K562 (cell line): ENCODE data around the gene EEF2K. TPM values are rescaled to one million over a fixed set of nuclear protein-coding genes. Genes with fewer than 3 reads are reported as not detected.

Experiments
- ATAC-seq: fragments of 200-7000 bp; cut with Tn5 transposase; 3 replicates; pipeline ENCODE4 v1.9.1; 2020; ENCODE audit warnings: moderate library complexity
- BruUV-seq: library from RNA; stranded (reverse); fragments of 400-500 nt; replicated peaks from 2 replicates; lab custom pipeline; 2021; lab: Mats Ljungman, UMichigan
- CTCF ChIA-PET: fragments of 300-600 bp; formaldehyde crosslinking; extraction: SDS; loops from one replicate; lab custom pipeline; 2021; ENCODE audit warnings: low intra/inter-chr PET ratio; lab: Yijun Ruan, JAX
- POLR2A ChIA-PET: fragments of 300-600, 350-650 bp; sonication (Branson Sonifier 250); formaldehyde crosslinking; extraction: SDS; loops from one replicate; lab custom pipeline; 2021; ENCODE audit warnings: antibody characterized with exemption, inconsistent platforms; lab: Yijun Ruan, JAX
- DNase-seq, 4 experiments: peaks; one replicate each; pipeline versions ENCODE4 v3.0.0 to v3.0.0-alpha.2; 2011 to 2018; ENCODE audit warnings: low spot score in 3 of 4, mixed read lengths in 3 of 4; ENCODE audit errors: extremely low read depth in 1 of 4
- FAIRE-seq: peaks from 2 replicates; lab custom pipeline; 2011; peaks lifted over from hg19 to GRCh38; lab: Jason Lieb, UNC
- H2AFZ ChIP-seq: 2 replicates; pipeline ENCODE4 v1.6.0; 2011; ENCODE audit warnings: low read depth, low read length, control low read depth, inconsistent platforms
- H3K27ac ChIP-seq: fragments of 200-600 bp; 3 replicates; pipeline ENCODE4 v1.8.0; 2011; ENCODE audit warnings: low read depth, mild to moderate bottlenecking, control low read depth, inconsistent platforms, low read length, moderate library complexity, mixed read lengths; ENCODE audit errors: extremely low read depth
- H3K27me3 ChIP-seq, 2 experiments: fragments of 300-600 bp in 1 of 2; 2 replicates in 1 of 2; 3 replicates in 1 of 2; pipeline versions ENCODE4 v1.6.0 to v1.8.0; 2011; ENCODE audit warnings: inconsistent platforms in 2 of 2, low read length in 2 of 2, mild to moderate bottlenecking in 1 of 2, mixed read lengths in 1 of 2, moderate library complexity in 1 of 2; ENCODE audit not compliant: control insufficient read depth in 2 of 2, insufficient read depth in 2 of 2
- H3K36me3 ChIP-seq: fragments of 300-600 bp; 3 replicates; pipeline ENCODE4 v1.8.0; 2011; ENCODE audit warnings: mild to moderate bottlenecking, low read length, inconsistent platforms; ENCODE audit not compliant: control insufficient read depth, insufficient read depth
- H3K4me1 ChIP-seq, 2 experiments: fragments of 200-600 bp in 1 of 2; replicated peaks in 1 of 2; 2 replicates in 1 of 2; 3 replicates in 1 of 2; pipeline versions ENCODE4 v1.5.1 to v1.8.0; 2011; ENCODE audit warnings: inconsistent platforms in 2 of 2, low read length in 2 of 2, mild to moderate bottlenecking in 1 of 2, mixed read lengths in 1 of 2, moderate library complexity in 1 of 2; ENCODE audit not compliant: control insufficient read depth in 2 of 2, insufficient read depth in 2 of 2
- H3K4me2 ChIP-seq: 2 replicates; pipeline ENCODE4 v1.6.1; 2011; ENCODE audit warnings: low read length, control low read depth, inconsistent platforms, mixed read lengths; ENCODE audit not compliant: insufficient read depth
- H3K4me3 ChIP-seq: fragments of 200-600 bp; sonication (generic), shearing (Covaris generic); 2 replicates; pipeline ENCODE4 v1.5.1; 2016; ENCODE audit warnings: control low read depth, inconsistent platforms
- H3K79me2 ChIP-seq: fragments of 200-600 bp; 3 replicates; pipeline ENCODE4 v1.8.0; 2011; ENCODE audit warnings: low read length, inconsistent platforms; ENCODE audit not compliant: control insufficient read depth, insufficient read depth
- H3K9ac ChIP-seq, 2 experiments: 2 replicates each; pipeline versions ENCODE4 v1.6.0 to v1.6.1; 2011; ENCODE audit warnings: low read depth in 2 of 2, low read length in 2 of 2, control low read depth in 1 of 2, inconsistent platforms in 1 of 2, mild to moderate bottlenecking in 1 of 2, mixed read lengths in 1 of 2; ENCODE audit not compliant: insufficient read depth in 1 of 2
- H3K9me1 ChIP-seq: one replicate; pipeline ENCODE4 v1.6.0; 2011; ENCODE audit warnings: inconsistent platforms, mild to moderate bottlenecking, low read length, moderate library complexity; ENCODE audit not compliant: control insufficient read depth, insufficient read depth
- H3K9me3 ChIP-seq: replicated peaks from 2 replicates; pipeline ENCODE4 v1.5.1; 2011; ENCODE audit warnings: low read depth, low read length, inconsistent platforms; ENCODE audit not compliant: control insufficient read depth, insufficient read depth
- H4K20me1 ChIP-seq: replicated peaks from 2 replicates; pipeline ENCODE4 v1.6.1; 2011; ENCODE audit warnings: low read length, inconsistent platforms, mixed read lengths; ENCODE audit not compliant: control insufficient read depth, insufficient read depth
- CSDE1 ChIP-seq, 2 experiments: fragments of 450-650 bp; IDR thresholded peaks; 2 replicates each; pipeline ENCODE4 v1.6.1; 2016; ENCODE audit warnings: mild to moderate bottlenecking in 1 of 2
- FOS ChIP-seq: IDR thresholded peaks from 3 replicates; pipeline ENCODE4 v1.6.1; 2011; ENCODE audit not compliant: insufficient read length; ENCODE audit errors: extremely low read depth
- MCM3 ChIP-seq: fragments of 450-650 bp; IDR thresholded peaks from 2 replicates; pipeline ENCODE4 v1.6.1; 2016
- NFXL1 ChIP-seq: fragments of 450-650 bp; formaldehyde crosslinking; IDR thresholded peaks from 2 replicates; pipeline ENCODE4 v1.4.0; 2021; ENCODE audit warnings: mild to moderate bottlenecking
- NR3C1 ChIP-seq: sonication (generic); formaldehyde crosslinking; IDR thresholded peaks from 2 replicates; pipeline ENCODE4 v1.8.1; 2022; ENCODE audit warnings: missing genetic modification reagents
- RBBP5 ChIP-seq: fragments of 200-600 bp; sonication (generic); IDR thresholded peaks from 2 replicates; pipeline ENCODE4 v1.6.1; 2012; ENCODE audit warnings: borderline replicate concordance, mild to moderate bottlenecking, low read length, control low read depth, inconsistent platforms; ENCODE audit not compliant: insufficient read depth, poor library complexity, severe bottlenecking
- RBM39 ChIP-seq: fragments of 200-400 bp; formaldehyde crosslinking; optimal IDR thresholded peaks from 2 replicates; pipeline ENCODE3; 2018; ENCODE audit warnings: low read depth, low read length
- SMC3 ChIP-seq: conservative IDR thresholded peaks from 2 replicates; pipeline ENCODE4 v1.6.1; 2011; ENCODE audit warnings: low read depth, low read length, improper control_type of control experiment; ENCODE audit not compliant: insufficient read depth
- U2AF2 ChIP-seq: fragments of 200-400 bp; formaldehyde crosslinking; optimal IDR thresholded peaks from 2 replicates; pipeline ENCODE3; 2017; ENCODE audit warnings: low read depth, mild to moderate bottlenecking, low read length
- XRCC5 ChIP-seq: fragments of 200-400 bp; formaldehyde crosslinking; IDR thresholded peaks from 2 replicates; pipeline ENCODE4 v1.6.1; 2017; ENCODE audit warnings: low read depth, mild to moderate bottlenecking, low read length
- ZNF140 ChIP-seq: fragments of 250-450 bp; sonication (Bioruptor Pico); IDR thresholded peaks from 2 replicates; pipeline ENCODE4 v1.8.0; 2021; ENCODE audit warnings: moderate library complexity, mild to moderate bottlenecking, inconsistent platforms
- WGBS: fragments of 100-300 bp; shearing (Covaris generic); methylation state at CpG from one replicate; pipeline ENCODE4 v1.1.6; 2016; ENCODE audit warnings: low coverage, mixed read lengths; ENCODE audit not compliant: insufficient coverage; ENCODE audit errors: missing lambda C conversion rate; 5-methylcytosine and 5-hydroxymethylcytosine counted together
- in situ Hi-C: fragments of 300-500 bp; cut with MboI; formaldehyde crosslinking; loops from 4 replicates; pipeline ENCODE4 v1.15.0; 2018; ENCODE audit warnings: inconsistent platforms, mixed read lengths
- intact Hi-C: fragments of 100-400 bp; cut with micrococcal nuclease; formaldehyde crosslinking; loops from 2 replicates; pipeline ENCODE4 v1.14.2; 2022
- polyA plus RNA-seq, 8 experiments: library from polyadenylated mRNA; depleted of rRNA in 4 of 8; stranded (reverse) in 5 of 8; unstranded in 3 of 8; fragments of >200 nt; fragmentation: Nextera tagmentation in 2 of 8; fragmentation: Illumina TruSeq in 1 of 8; extraction: Ambion mirVana in 2 of 8; extraction: Trizol in 1 of 8; gene quantifications; 2 replicates each; pipeline versions ENCODE4 v1.2.1 to v1.2.3, GENCODE V29; 2011 to 2014; ENCODE audit warnings: inconsistent platforms in 1 of 8, missing spikeins in 1 of 8
- total RNA-seq, 7 experiments: library from RNA; depleted of rRNA in 6 of 7; stranded (reverse); fragments of >200 nt in 6 of 7; fragmentation: Illumina TruSeq in 2 of 7; extraction: Trizol in 2 of 7; gene quantifications; 2 replicates each; pipeline versions ENCODE4 v1.2.1 to v1.2.3, GENCODE V29; 2011 to 2021; ENCODE audit warnings: low replicate concordance in 1 of 7
- TF ChIP-seq, protein P1 (sequence below): IDR thresholded peaks from 2 replicates; pipeline ENCODE4 v1.6.1; 2012; ENCODE audit warnings: low read depth, low read length, improper control_type of control experiment, borderline replicate concordance
- TF ChIP-seq, protein P2 (sequence below): fragments of 250-450 bp; sonication (Bioruptor Pico); IDR thresholded peaks from 2 replicates; pipeline ENCODE4 v1.4.0; 2020
- TF ChIP-seq, protein P3 (sequence below): fragments of 250-450 bp; sonication (Bioruptor Pico); IDR thresholded peaks from 2 replicates; pipeline ENCODE4 v1.8.0; 2022; ENCODE audit warnings: moderate library complexity, mild to moderate bottlenecking, inconsistent platforms
- TF ChIP-seq, protein P4 (sequence below), 2 experiments: fragments of 450-650 bp; conservative IDR thresholded peaks; 2 replicates each; pipeline ENCODE4 v1.6.1; 2017; ENCODE audit warnings: mild to moderate bottlenecking in 2 of 2, moderate library complexity in 2 of 2

The EEF2K gene
- total and polyA plus RNA-seq, 9 of the 15 experiments (the other 6 are each of a cell fraction or from before 2014, with no cell fraction given), result 3.0 to 35.2 (median 12.2) TPM

DNA sequence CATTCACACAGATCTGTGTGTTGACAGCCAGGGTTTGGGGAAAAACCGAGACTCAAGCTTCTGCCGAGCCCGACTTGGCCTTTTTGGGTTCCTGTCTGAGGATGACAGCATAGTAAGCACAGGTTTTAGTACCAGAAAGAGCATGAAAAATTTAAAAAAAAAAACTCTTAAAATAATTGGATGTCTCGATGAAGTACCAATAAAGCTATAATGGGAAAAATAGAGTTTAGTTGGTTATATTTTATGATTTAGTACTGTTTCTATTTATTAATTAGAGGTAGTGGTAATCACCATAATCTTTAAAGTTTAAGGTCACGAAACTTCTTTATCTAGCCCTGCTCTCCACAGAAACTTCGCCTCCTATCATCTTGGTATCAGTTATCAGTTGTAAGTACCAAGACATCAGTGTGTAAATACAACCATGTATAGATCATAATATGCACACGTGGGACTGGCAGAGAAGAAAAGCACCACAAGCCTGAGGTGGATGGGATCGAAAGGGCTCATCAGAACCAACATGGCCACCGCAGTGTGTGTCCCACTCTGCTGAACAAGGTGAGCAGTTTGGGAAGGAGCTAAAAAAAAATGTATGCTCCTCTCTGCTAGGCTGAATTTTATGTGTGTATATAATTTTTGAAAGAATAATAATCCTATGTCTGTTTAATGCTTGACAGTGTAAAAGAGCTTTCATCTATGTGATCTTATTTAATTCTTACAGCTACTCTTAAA, 14.4 kb upstream of the EEF2K start:
- ATAC-seq, result no peak
- BruUV-seq, result TSS peak; percentile 91
- in situ Hi-C loops, result no loop called here
- no peak for TF ChIP-seq RBM39
- no peak for TF ChIP-seq CSDE1 (IDR thresholded peaks at IDR 0.05)
- TF ChIP-seq, protein P1, sequence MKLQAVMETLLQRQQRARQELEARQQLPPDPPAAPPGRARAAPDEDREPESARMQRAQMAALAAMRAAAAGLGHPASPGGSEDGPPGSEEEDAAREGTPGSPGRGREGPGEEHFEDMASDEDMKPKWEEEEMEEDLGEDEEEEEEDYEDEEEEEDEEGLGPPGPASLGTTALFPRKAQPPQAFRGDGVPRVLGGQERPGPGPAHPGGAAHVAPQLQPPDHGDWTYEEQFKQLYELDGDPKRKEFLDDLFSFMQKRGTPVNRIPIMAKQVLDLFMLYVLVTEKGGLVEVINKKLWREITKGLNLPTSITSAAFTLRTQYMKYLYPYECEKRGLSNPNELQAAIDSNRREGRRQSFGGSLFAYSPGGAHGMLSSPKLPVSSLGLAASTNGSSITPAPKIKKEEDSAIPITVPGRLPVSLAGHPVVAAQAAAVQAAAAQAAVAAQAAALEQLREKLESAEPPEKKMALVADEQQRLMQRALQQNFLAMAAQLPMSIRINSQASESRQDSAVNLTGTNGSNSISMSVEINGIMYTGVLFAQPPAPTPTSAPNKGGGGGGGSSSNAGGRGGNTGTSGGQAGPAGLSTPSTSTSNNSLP, result no peak
- TF ChIP-seq FOS, result no peak
- TF ChIP-seq RBBP5, result peak; percentile 46
- no peak for TF ChIP-seq ZNF140
- no peak for TF ChIP-seq XRCC5
- TF ChIP-seq, protein P2, sequence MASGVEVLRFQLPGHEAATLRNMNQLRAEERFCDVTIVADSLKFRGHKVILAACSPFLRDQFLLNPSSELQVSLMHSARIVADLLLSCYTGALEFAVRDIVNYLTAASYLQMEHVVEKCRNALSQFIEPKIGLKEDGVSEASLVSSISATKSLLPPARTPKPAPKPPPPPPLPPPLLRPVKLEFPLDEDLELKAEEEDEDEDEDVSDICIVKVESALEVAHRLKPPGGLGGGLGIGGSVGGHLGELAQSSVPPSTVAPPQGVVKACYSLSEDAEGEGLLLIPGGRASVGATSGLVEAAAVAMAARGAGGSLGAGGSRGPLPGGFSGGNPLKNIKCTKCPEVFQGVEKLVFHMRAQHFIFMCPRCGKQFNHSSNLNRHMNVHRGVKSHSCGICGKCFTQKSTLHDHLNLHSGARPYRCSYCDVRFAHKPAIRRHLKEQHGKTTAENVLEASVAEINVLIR, result no peak
- TF ChIP-seq U2AF2, result no peak
- no peak for TF ChIP-seq NR3C1 (CRISPR knock-in tag)
- no peak for TF ChIP-seq NFXL1 (CRISPR knock-in tag)
- no peak for TF ChIP-seq SMC3
- TF ChIP-seq MCM3, result no peak
- TF ChIP-seq, protein P3, sequence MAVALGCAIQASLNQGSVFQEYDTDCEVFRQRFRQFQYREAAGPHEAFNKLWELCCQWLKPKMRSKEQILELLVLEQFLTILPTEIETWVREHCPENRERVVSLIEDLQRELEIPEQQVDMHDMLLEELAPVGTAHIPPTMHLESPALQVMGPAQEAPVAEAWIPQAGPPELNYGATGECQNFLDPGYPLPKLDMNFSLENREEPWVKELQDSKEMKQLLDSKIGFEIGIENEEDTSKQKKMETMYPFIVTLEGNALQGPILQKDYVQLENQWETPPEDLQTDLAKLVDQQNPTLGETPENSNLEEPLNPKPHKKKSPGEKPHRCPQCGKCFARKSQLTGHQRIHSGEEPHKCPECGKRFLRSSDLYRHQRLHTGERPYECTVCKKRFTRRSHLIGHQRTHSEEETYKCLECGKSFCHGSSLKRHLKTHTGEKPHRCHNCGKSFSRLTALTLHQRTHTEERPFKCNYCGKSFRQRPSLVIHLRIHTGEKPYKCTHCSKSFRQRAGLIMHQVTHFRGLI (CRISPR knock-in tag), result no peak
- TF ChIP-seq, protein P4, sequence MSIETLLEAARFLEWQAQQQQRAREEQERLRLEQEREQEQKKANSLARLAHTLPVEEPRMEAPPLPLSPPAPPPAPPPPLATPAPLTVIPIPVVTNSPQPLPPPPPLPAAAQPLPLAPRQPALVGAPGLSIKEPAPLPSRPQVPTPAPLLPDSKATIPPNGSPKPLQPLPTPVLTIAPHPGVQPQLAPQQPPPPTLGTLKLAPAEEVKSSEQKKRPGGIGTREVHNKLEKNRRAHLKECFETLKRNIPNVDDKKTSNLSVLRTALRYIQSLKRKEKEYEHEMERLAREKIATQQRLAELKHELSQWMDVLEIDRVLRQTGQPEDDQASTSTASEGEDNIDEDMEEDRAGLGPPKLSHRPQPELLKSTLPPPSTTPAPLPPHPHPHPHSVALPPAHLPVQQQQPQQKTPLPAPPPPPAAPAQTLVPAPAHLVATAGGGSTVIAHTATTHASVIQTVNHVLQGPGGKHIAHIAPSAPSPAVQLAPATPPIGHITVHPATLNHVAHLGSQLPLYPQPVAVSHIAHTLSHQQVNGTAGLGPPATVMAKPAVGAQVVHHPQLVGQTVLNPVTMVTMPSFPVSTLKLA (conservative IDR thresholded peaks at IDR 0.05), result peak; percentile 61 to 71; a peak in 2 of 4 replicates

More for the DNA sequence above, 14.4 kb upstream of the EEF2K start:
- WGBS, result under 1% methylated on average over 9 of the region's 9 CpGs
- H3K4me2 ChIP-seq, result peak overlapping the region; percentile 95
- no peaks in the 10 kb centered on the region for H3K27me3 ChIP-seq
- peak overlapping the region; percentile 57 for H3K4me3 ChIP-seq
- ChIA-PET POLR2A (interaction anchor here (0.6 to 2.4 kb wide), 13 partner anchors 10 to 889 kb away, joined by 3 to 13 read pairs (median 3); partner anchors contain the start of gene POLR3E), CTCF (no interaction called here)
- peak overlapping the region; percentile 90 to 92 for H3K9ac ChIP-seq
- H4K20me1 ChIP-seq, result no peaks in the 10 kb centered on the region
- no peaks in the 10 kb centered on the region; the same call in 2 of the 3 replicates for H3K79me2 ChIP-seq
- H2AFZ ChIP-seq, result peak overlapping the region; percentile 98
- H3K27ac ChIP-seq, result peak overlapping the region; percentile 96
- DNase-seq (peak in 1 of 4 experiments; percentile 63), FAIRE-seq (peak; percentile 56)
- H3K9me3 ChIP-seq, result no peaks in the 10 kb centered on the region
- H3K4me1 ChIP-seq, result peaks cover 25 to 32% of the 10 kb centered on the region in 2 experiments; a peak in 4 of 5 replicates
- H3K36me3 ChIP-seq, result no peaks in the 10 kb centered on the region; the same call in 2 of the 3 replicates
- intact Hi-C loops, result no loop called here
- no peaks in the 10 kb centered on the region for H3K9me1 ChIP-seq
